ENCODE measurements around the gene LIMS1.
"Not testable (repeated sequence)": the region's sequence is repeated elsewhere in the genome, so short reads cannot be mapped to it uniquely, and the experiment has no call there.

LIMS1 gene

DNA sequence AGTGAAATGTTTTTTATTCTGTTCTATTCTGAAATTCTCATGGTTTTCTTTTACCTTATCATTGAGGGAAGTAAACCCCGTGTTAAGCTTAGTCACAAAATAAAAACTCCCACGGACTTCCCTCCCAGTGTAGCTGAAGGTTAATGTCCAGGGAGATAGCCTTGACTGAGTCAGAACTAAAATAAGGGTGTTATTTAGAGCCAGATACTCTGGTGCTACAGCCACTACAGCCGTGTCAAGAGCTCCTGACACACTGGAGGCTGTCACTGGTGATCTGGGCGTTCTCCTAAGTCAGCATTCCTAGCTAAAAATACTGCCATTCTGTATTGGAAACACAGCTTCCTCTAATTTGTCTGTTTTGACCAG lies 103.0 kb downstream of the LIMS1 start:
- no peak for DNase-seq

DNA sequence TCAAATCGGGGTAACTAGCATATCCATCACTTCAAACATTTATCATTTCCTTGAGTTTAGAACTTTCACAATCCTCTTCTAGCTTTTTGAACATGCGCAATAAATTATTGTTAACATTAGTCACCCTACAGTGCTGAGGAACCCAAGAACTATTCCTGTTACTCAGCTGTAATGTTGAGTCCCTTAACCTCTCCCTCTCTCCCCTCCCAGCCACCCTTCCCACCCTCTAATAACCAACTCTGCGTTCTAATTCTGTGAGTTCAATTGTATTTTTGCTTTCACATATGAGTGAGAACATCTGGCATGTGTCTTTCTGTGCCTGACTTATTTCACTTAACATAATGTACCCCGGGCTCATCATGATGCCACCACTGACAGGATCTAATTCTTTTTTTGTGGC lies 106.5 kb downstream of the LIMS1 start:
- DNase-seq, result no peak

DNA sequence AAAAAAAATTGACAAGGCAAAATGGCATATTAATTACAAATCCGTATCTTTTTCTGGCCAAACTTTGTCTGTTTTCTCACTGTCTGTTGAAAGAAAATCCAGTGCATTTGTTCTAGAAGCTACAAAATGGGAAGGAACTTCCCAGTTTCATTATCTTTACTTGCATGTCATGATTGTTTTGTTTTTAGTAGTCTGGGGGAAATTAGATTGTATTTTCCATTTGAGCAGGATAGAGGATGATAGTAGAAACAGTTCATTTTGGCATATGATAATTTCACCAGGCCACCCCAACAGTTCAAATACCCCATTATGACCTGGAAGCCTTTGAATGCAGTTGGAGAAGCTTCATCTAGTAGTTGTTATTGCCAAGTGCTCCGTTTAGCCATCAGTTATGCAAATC lies 107.5 kb downstream of the LIMS1 start:
- no peak for DNase-seq

DNA sequence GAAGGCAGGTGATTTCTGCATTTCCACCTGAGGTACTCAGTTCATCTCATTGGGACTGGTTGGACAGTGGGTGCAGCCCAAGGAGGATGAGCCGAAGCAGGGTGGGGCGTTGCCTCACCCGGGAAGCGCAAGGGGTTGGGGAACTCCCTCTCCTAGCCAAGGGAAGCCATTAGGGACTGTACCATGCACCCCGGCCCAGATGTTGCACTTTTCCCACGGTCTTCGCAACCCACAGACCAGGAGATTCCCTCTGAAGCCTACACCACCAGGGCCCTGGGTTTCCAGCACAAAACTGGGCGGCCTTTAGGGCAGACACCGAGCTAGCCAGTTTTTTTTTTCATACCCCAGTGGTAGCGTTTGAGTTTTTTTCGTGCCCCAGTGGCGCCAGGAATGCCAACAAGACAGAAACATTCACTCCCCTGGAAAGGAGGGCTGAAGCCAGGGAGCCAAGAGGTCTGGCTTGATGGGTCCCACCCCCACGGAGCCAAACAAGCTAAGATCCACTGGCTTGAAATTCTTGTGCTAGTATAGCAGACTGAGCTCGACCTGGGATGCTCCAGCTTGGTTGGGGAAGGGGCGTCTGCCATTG lies 109.1 kb downstream of the LIMS1 start:
- DNase-seq, result no peak

DNA sequence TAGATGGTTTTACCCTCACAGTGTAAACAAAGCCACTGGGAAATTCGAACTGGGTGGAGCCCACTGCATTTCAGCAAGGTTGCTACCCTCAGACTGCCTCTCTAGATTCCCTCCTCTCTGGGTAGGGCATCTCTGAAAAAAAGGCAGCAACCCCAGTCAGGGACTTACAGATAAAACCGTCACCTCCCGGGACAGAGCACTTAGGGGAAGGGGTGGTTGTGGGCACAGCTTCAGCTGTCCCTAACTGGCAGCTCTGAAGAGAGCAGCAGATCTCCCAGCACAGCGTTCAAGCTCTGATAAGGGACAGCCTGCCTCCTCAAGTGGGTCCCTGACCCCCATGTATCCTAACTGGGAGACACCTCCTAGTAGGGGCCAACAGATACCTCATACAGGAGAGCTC lies 109.6 kb downstream of the LIMS1 start:
- DNase-seq, result not testable (repeated sequence)

DNA sequence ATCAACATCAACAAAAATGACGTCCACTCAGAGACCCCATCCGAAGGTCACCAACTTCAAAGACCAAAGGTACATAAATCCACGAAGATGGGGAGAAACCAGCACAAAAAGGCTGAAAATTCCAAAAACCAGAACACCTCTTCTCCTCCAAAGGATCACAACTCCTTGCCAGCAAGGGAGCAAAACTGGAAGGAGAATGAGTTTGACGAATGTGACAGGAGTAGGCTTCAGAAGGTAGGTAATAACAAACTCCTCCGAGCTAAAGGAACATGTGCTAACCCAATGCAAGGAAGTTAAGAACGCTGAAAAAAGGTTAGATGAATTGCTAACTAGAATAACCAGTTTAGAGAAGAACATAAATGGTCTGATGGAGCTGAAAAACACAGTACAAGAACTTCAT lies 110.2 kb downstream of the LIMS1 start:
- DNase-seq, result not testable (repeated sequence)

DNA sequence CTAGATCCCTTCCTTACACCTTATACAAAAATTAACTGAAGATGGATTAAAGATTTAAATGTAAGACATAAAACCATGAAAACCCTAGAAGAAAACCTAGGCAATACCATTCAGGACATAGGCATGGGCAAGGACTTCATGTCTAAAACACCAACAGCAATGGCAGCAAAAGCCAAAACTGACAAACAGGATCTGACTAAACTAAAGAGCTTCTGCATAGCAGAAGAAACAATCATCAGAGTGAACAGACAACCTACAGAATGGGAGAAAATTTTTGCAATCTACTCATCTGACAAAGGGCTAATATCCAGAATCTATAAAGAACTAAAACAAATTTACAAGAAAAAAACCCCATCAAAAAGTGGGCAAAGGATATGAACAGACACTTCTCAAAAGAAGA lies 114.5 kb downstream of the LIMS1 start:
- DNase-seq, result not testable (repeated sequence)

DNA sequence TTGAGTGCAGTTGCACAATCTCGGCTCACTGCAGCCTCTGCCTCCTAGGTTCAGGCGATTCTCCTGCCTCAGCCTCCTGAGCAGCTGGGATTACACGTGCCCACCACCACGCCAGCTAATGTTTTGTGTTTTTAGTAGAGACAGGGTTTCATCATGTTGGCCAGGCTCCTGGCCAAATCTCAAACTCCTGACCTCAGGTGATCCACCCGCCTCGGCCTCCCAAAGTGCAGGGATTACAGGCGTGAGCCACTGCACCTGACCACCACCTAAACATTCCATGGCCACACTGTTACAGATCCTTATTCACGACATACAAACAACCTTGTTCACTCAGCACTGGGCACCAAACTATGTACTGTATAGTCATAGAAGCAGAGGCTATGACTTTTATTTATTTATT lies 116.2 kb downstream of the LIMS1 start:
- not testable (repeated sequence) for DNase-seq

DNA sequence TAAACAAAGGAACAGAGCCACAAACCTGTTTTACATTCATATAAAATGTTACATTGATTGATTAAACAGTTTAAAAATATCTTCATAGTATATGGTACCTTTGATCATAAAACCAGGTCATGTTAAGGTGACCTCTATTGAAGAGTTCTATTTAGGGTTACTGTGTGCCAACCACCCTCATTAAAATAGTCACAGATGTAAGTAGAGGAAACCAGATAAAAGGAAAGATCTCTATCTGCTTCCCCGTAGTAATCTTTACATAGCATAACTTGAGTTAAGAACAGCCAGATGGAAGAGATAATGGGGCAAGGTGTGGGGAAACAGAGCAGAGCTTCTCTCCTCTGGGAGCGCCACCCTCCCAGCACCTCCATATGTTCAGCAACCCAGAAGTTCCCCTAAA lies 117.2 kb downstream of the LIMS1 start:
- not testable (repeated sequence) for DNase-seq

DNA sequence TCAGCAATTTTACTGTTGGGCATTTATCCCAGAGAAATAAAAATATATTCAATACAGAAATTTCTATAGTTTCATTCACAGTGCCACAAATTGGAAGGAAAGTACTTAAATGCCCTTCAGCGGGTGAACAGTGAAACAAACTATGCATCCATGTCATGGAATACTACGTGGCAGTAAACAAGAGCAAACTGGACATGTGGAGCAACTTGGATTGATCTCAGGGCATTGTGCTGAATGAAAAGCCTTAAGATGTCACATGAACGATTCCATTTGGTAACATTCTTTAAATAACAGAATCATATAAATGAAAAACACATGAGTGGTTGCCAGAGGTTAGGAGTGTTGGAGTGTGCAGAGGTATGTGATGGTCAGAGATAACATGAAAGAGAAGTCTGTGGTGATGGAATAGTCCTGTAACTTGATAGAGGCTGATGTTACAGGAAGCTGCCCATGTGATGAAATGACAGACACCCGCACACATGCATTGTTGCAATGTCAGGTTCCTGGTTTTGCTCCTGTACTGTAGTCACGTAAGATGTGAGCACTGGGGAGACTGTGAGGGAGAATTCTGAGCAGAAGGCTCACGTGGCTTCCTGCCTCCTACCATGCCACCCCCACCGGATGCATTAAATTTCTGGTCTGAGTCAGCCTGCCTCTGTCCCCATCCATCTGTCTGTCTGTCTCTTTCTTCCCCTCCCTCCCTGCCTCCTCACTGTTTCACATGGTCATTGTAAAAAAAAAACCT lies 118.1 kb downstream of the LIMS1 start:
- not testable (repeated sequence) for DNase-seq

DNA sequence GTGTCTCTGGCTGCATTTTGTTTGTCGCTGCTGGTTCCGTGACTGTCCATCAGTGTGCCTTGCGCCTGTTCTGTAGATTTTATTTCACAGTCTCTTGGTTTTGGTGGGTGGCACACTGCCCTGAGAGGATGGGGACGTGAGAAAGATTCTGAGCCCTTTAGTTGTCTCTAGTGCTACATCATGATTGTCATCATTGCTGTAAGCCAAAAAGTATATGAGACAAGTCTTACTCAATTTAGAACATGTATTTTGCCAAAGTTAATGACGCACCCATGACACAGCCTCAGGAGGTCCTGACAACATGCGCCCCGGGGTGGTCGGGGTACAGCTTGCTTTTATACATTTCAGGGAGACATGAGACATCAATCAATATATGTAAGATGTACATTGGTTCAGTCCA lies 119.2 kb downstream of the LIMS1 start:
- not testable (repeated sequence) for DNase-seq

DNA sequence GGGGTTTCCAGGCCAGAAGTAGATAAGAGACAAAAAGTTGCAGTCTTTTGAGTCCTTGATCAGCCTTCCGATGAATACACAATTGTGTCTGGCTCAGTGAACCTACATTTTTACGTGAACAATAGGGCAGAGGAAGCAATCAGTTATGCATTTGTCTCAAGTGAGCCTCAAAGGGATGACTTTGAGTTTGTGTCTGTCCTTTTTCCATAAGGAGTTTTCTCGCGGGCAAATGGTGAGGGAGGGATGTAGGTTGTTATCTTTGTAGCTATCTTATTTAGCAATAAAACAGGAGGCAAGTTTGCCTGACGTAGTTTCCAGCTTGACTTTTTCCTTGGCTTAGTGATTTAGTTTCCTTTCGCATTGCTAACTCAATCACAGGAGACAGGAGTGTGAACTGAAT lies 119.6 kb downstream of the LIMS1 start:
- not testable (repeated sequence) for DNase-seq

DNA sequence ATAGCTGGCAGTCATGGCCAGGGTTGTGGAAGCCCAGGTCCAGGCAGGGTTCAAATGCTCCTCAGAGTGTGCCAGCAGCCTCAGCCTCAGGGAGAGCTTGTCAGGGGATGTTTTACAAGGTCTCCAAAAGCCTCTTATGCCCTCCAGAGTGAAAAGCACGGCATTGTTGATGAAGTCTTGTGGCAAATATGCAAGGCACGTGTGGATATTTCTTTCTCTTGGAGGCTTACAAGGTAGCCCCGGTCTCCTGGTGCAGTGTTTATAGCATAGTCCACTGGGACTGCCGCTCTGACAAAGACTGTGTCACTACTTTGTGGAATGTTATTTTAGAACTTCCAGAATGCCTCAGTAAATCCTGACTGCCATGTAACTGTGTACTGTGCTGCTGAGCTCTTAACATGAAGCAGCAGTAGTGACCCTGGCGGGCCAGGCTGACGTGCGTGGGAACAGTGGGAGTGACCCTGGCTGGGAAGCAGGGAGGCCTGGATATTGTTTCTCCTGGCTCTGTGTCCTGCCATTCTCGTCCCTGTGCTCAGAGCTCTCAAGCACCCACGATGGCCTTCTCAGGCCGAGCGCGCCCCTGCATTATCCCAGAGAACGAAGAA lies 120.4 kb downstream of the LIMS1 start:
- DNase-seq, result not testable (repeated sequence)

DNA sequence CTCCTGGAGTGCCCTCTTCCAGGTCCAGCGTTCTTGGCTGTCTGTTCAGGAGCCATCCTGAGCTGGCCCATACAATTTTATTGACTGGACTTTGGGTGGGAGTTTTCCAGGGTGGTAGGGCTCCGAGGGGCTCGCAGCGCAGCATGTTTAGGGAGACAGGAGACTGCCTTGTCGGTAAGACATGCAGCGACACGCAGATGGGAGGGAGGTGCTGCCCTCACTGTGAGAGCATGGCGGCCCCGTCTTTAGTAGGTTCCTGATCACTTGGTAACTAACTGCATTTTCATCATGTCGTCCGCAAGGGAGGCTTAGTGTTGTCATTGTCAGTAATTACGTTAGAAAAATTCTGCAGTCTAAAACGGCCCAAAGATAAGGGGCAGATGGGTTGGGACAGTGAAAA lies 121.0 kb downstream of the LIMS1 start:
- DNase-seq, result not testable (repeated sequence)

DNA sequence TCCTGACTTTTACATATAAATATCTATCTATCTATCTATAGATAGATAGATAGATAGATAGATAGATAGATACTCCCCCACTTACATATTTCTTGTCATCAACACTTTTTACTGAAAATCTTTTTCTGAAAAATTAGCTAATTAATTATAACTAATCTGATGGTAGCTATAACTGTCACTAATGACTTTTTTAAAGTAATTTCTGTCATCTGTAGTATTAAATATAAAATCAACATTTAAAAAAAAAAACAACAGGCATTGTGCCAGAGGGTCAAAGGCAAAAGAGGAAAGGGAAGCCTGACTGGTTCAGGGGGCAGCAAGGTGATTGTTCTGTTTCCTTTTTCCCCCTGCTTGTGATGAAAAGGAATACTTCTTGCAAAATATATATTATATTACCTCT lies 122.0 kb downstream of the LIMS1 start:
- not testable (repeated sequence) for DNase-seq

DNA sequence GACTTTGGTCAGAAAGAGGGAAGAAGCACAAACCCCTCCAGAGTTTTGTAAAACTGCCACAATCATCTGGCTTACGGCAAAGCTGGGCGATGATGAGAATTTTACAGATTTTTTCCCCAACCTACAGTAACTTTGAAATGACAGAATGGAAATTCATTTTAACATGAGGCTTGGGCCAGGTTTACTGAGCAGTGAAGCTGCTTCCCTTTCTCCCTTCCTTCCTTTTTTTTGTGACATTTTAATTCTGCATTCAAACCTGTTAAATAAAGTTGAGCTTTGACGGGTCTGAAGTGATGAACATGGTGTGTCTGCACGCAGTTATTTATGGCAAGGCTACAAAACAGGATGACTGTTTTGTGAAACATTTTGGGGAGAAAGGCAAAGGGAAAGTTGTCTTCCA lies 123.2 kb downstream of the LIMS1 start:
- not testable (repeated sequence) for DNase-seq

DNA sequence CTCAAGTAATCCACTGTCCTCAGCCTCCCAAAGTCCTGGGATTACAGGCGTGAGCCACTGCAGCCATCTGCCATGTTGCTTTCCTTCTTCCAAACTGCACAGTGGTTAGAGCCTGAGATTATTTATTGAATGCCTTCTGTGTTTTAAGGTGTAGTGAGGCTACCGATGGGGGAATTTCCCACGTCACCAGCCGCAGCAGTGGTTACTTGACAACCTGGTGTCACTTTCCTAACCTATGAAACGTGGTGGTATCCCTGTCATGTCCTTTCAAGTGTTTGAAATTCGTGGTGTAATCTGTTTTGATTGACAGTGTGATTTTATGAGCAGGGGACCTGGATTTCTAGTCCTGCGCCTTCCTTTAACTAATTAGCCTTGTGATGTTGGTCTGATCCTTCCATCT lies 124.3 kb downstream of the LIMS1 start:
- DNase-seq, result not testable (repeated sequence)

DNA sequence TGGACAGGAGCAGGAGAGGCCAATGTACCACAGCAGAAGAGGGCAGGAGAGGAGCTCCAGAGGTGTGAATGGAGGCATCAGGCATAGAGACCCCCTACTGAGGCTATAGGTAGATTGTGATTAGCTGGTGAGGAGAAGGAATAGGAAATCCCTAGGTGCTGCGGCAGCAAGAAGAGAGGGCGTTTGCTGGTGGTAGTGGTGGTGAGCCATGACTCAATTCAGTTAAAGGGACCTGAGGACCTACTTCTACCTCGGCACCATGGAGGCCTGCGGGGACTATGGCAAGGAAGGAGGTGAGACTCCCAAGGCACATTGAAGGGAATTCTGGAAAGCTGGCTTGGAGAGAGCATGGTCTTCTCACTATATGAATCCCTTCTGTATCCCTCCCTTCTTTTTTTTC lies 127.2 kb downstream of the LIMS1 start:
- not testable (repeated sequence) for DNase-seq

DNA sequence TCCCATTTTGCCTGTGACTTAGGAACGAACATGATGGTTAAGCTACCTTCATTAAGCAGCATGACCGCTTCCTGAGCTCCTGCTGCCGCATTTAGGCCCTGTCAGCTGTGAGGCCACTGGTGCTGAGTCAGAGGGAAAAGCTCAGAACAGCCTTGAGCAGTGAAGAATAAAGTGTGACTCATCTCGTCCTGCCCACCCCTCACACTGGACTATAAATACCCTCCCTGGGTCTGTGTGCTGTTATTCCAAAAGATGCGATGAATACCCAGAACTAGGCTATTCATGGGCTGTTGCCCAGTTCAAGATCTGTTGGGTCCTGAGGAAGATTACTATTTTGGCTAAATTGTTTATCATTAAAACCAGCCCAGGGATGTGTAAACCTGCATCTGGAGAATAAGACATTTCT lies 127.9 kb downstream of the LIMS1 start:
- DNase-seq, result not testable (repeated sequence)

DNA sequence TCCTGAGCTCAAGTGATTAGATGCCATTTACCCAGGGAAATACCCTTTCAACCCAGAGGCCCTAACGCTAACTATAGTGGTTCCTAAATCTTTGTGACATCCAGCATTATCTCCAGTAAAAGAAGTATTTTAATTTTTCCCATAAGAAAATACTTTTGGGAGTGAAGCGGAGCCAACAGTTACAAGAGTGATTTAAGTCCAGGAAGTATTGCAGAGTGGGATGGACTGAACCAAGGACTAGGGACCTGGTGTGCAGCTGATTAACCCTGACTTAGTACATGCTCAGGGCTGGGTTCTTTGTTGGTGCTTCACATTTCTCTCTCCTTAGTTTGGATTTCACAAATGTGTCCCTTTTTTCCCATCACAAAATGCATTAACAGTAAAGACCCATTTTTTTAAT lies 129.1 kb downstream of the LIMS1 start:
- not testable (repeated sequence) for DNase-seq

DNA sequence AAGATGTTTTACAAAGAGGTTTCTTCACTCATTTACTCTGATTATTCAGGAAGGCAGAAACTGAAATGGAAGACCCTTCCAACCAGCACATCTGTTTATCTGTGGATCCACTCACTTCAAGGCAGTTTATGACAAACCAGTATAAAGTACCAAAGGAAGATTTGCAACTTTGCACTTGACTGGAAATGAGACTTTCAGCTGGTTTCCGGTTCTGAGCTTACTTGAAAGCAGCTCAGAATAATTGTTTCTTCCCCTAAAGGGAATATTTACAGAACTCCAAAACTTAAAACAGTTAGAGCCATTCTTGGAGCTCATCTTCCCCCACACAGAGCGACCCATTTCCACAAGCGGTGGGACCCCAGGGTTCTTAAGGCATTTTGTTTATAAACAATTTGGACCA lies 129.8 kb downstream of the LIMS1 start:
- DNase-seq, result not testable (repeated sequence)

DNA sequence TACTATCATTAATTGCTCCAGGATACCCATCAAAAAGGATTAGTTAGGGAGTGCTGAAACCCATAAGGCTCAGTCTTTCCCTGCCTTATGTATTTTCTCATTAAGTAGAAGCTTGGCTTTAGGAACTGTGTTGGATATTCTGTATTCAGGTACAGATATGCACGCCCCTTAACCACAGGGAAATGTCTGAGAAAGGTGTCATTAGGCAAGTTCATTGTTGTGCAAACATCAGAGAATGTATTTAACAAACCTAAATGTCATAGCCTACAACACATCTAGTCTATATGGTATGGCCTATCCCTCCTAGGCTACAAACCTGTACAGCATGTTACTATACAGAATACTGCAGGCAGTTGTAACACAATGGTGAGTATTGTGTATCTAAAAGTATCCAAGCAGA lies 130.7 kb downstream of the LIMS1 start:
- DNase-seq, result not testable (repeated sequence)

DNA sequence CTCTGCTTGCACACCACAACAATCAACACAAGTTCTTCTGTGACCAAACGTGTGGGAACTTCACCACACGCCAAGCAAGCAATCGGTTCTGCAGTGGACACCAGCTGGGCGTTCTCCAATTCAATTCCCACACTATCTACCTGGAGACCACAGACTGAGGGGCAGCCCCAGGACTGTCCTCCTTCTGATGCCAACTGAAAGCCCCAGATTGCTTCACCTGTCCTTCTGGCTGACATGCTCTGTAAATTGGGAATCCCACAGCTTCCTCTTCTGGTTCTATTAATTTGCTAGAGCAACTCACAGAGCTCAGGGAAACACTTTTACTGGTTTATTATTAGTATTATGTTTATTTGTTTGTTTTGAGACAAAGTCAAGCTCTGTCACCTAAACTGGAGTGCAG lies 131.7 kb downstream of the LIMS1 start:
- not testable (repeated sequence) for DNase-seq

DNA sequence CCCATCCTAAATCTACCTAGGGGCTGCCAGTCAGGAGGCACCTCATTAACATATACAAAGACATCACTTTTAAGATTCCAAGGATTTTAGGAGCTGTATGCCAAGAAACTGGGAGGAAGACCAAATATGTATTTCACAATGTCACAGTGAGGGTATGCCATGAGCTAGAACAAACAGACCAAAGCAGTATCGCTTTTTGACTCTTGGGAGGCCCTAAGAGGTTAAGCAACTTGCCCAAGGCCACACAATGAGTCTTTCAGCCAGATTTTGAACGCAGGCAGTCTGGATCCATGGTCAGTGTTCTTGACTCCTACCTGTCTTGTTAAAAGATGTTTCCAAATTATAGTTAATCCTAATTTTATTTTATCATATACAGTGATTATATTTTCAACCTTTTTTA lies 132.9 kb downstream of the LIMS1 start:
- DNase-seq, result not testable (repeated sequence)

All from activated T-cell treated with anti-CD3 and anti-CD28 coated beads, Interleukin-2, amount 50 U/mL, for 1 hour (primary cell).